ENCODE results near the gene ACSM6.

- TF ChIP-seq, protein P1, sequence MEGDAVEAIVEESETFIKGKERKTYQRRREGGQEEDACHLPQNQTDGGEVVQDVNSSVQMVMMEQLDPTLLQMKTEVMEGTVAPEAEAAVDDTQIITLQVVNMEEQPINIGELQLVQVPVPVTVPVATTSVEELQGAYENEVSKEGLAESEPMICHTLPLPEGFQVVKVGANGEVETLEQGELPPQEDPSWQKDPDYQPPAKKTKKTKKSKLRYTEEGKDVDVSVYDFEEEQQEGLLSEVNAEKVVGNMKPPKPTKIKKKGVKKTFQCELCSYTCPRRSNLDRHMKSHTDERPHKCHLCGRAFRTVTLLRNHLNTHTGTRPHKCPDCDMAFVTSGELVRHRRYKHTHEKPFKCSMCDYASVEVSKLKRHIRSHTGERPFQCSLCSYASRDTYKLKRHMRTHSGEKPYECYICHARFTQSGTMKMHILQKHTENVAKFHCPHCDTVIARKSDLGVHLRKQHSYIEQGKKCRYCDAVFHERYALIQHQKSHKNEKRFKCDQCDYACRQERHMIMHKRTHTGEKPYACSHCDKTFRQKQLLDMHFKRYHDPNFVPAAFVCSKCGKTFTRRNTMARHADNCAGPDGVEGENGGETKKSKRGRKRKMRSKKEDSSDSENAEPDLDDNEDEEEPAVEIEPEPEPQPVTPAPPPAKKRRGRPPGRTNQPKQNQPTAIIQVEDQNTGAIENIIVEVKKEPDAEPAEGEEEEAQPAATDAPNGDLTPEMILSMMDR (IDR thresholded peaks at IDR 0.05): no peak
- no peak for TF ChIP-seq ZFX (IDR thresholded peaks at IDR 0.05; ENCODE audit: borderline replicate concordance)
Observed at GRCh38 chr10:95277201-95277570, 83.1 kb downstream of the ACSM6 start.
